ENCODE measurements around the gene DENND4B. TPM values are rescaled to one million over a fixed set of nuclear protein-coding genes. Genes with fewer than 3 reads are reported as not detected.

The DENND4B gene
- total and polyA plus RNA-seq, 2 of the 4 experiments (the other 2 are of a cell fraction), result 1.8 to 25.2 TPM

GRCh38 chr1:153973525-153973924, 27.0 kb upstream of the DENND4B start:
- TF ChIP-seq MAZ (IDR thresholded peaks at IDR 0.05; ENCODE audit: borderline replicate concordance, low read depth, low read length) (no peak), CTCF (conservative IDR thresholded peaks at IDR 0.05; ENCODE audit: low read depth, low read length) (no peak), POLR2A (IDR thresholded peaks at IDR 0.05; ENCODE audit: low read depth, low read length) (no peak), NFE2L2 (IDR thresholded peaks at IDR 0.05; ENCODE audit: low read depth, low read length) (no peak), FOS (IDR thresholded peaks at IDR 0.05; ENCODE audit: low read depth, low read length) (no peak), RFX5 (IDR thresholded peaks at IDR 0.05; ENCODE audit: low read depth, low read length) (no peak), MAFK (IDR thresholded peaks at IDR 0.05; ENCODE audit: low read depth, low read length) (no peak), BHLHE40 (IDR thresholded peaks at IDR 0.05; ENCODE audit: low read depth, low read length) (no peak), USF2 (IDR thresholded peaks at IDR 0.05; ENCODE audit: low read depth, low read length) (no peak), SMC3 (IDR thresholded peaks at IDR 0.05; ENCODE audit: low read depth, low read length) (no peak), CEBPB (IDR thresholded peaks at IDR 0.05; ENCODE audit: low read depth, low read length) (no peak), RAD21 (IDR thresholded peaks at IDR 0.05; ENCODE audit: low read length) (no peak), RCOR1 (IDR thresholded peaks at IDR 0.05; ENCODE audit: insufficient replicate concordance, low read length) (no peak), ELK1 (IDR thresholded peaks at IDR 0.05; ENCODE audit: borderline replicate concordance, low read depth, low read length) (no peak), CHD1 (IDR thresholded peaks at IDR 0.05; ENCODE audit: low read depth, low read length) (no peak), MXI1 (IDR thresholded peaks at IDR 0.05; ENCODE audit: borderline replicate concordance, low read depth, low read length) (no peak)
- POLR2A ChIA-PET (ENCODE audit: unreplicated experiment), result no interaction called here
- H3K14ac ChIP-seq (replicated peaks; ENCODE audit: low read depth, low read length), result no peak overlapping the region
- H3K9ac ChIP-seq (ENCODE audit: low read depth, low read length), result no peak overlapping the region
- BruUV-seq (replicated peaks), result no TSS peak
- H3K27ac ChIP-seq (ENCODE audit: insufficient read depth, low read length), result no peak overlapping the region
- H3K9me3 ChIP-seq (ENCODE audit: control insufficient read depth, insufficient read depth, low read length), result no peaks in the 10 kb centered on the region
- no peak overlapping the region for H2BK120ac ChIP-seq (ENCODE audit: low read depth, low read length)
- no peak overlapping the region for H3K23ac ChIP-seq (ENCODE audit: low read depth, low read length)
- CTCF ChIA-PET, result no interaction called here
- intact Hi-C loops (cut with micrococcal nuclease), result no loop called here
- no peak overlapping the region for H4K91ac ChIP-seq (ENCODE audit: insufficient read depth, low read depth, low read length)
- no peak overlapping the region for H3K56ac ChIP-seq (ENCODE audit: extremely low read depth, insufficient read depth, low read length)
- no peak overlapping the region for H3K4me2 ChIP-seq (ENCODE audit: low read depth, low read length)
- no peaks in the 10 kb centered on the region for H3K27me3 ChIP-seq (ENCODE audit: control insufficient read depth, insufficient read depth, low read length)
- H2AK9ac ChIP-seq (replicated peaks; ENCODE audit: low read depth, low read length, poor library complexity), result no peak overlapping the region
- H3K9me1 ChIP-seq (ENCODE audit: insufficient read depth, low read length), result peaks cover 20% of the 10 kb centered on the region
- ATAC-seq (ENCODE audit: low read depth), result no peak
- no peak overlapping the region for H2BK5ac ChIP-seq (ENCODE audit: low read depth, low read length, poor library complexity, severe bottlenecking)
- DNase-seq, result no peak
- in situ Hi-C loops (cut with MboI; ENCODE audit: low sequenced_read_pairs), result loop anchor here (10.0 to 25.0 kb wide), 2 partner anchors 299 to 436 kb away; partner anchors contain the start of genes ILF2, NPR1, S100A3 and S100A4
- H2AK5ac ChIP-seq (ENCODE audit: low read depth, low read length), result no peak overlapping the region
- WGBS, 2 experiments (ENCODE audit: extremely low coverage in 2 of 2, insufficient read length in 1 of 2), result 95% methylated on average over 4 of the region's 7 CpGs; no CpG with 5 or more reads in 1 of the 2 experiments
- dilution Hi-C loops (cut with HindIII; ENCODE audit: low sequenced_read_pairs, unreplicated experiment), result no loop called here
- H3K4me1 ChIP-seq (ENCODE audit: control insufficient read depth, insufficient read depth, low read length), result no peaks in the 10 kb centered on the region; the same call in 1 of the 2 replicates
- H2AFZ ChIP-seq (replicated peaks; ENCODE audit: low read length, poor library complexity), result no peak overlapping the region
- no peak overlapping the region for H4K5ac ChIP-seq (ENCODE audit: low read depth, low read length)
- H3K4ac ChIP-seq (ENCODE audit: low read depth, low read length), result no peak overlapping the region
- H2BK15ac ChIP-seq (ENCODE audit: low read depth, low read length), result no peak overlapping the region
- no peak overlapping the region for H2BK20ac ChIP-seq (ENCODE audit: low read depth, low read length)
- peaks cover 19 to 46% of the 10 kb centered on the region in 2 experiments for H3K79me1 ChIP-seq (ENCODE audit: low read depth in 1 of 2, low read length in 2 of 2)
- H3K4me3 ChIP-seq (ENCODE audit: insufficient read depth, low read depth, low read length), result no peak overlapping the region
- no peak overlapping the region for H4K8ac ChIP-seq (ENCODE audit: low read depth in 2 of 2, low read length in 2 of 2)
- H4K20me1 ChIP-seq (ENCODE audit: insufficient read depth, low read length), result no peaks in the 10 kb centered on the region
- peaks cover 25% of the 10 kb centered on the region for H3K36me3 ChIP-seq (ENCODE audit: control insufficient read depth, insufficient read depth, low read length)
- H3K18ac ChIP-seq (ENCODE audit: low read depth, low read length), result no peak overlapping the region
